Type B pancreatic cell (in vitro differentiated cells): ENCODE data around the gene APEX1. TPM values are rescaled to one million over a fixed set of nuclear protein-coding genes. Genes with fewer than 3 reads are reported as not detected.
A peak's percentile ranks its signal among the peaks of the same experiment; 100 is the strongest.

ENCODE experiments used
- DNase-seq: peaks from one replicate; pipeline ENCODE4 v3.0.0; 2021; ENCODE audit warnings: mixed read lengths; ENCODE audit not compliant: unreplicated experiment; ENCODE audit errors: extremely low spot score
- H3K27ac Mint-ChIP-seq: 2 replicates; pipeline ENCODE4 v1.8.0; 2021; ENCODE audit warnings: mild to moderate bottlenecking, mixed read lengths
- H3K27me3 Mint-ChIP-seq: 2 replicates; pipeline ENCODE4 v1.8.0; 2021; ENCODE audit warnings: mixed read lengths
- H3K36me3 Mint-ChIP-seq: 2 replicates; pipeline ENCODE4 v1.8.0; 2021; ENCODE audit warnings: mixed read lengths
- H3K4me1 Mint-ChIP-seq: one replicate; pipeline ENCODE4 v1.8.0; 2021; ENCODE audit warnings: mixed read lengths; ENCODE audit not compliant: unreplicated experiment
- H3K4me3 Mint-ChIP-seq: 2 replicates; pipeline ENCODE4 v1.8.0; 2021; ENCODE audit warnings: mild to moderate bottlenecking, mixed read lengths
- H3K9me3 Mint-ChIP-seq: 2 replicates; pipeline ENCODE4 v1.8.0; 2021; ENCODE audit warnings: mixed read lengths
- CTCF ChIP-seq: fragments of 200-600 bp; sonication (generic); conservative IDR thresholded peaks from 2 replicates; pipeline ENCODE4 v1.5.0; 2021; ENCODE audit warnings: antibody characterized with exemption, mild to moderate bottlenecking
- long read RNA-seq: library from polyadenylated mRNA; unstranded; transcript quantifications from one replicate; pipeline ENCODE4 v2.0.0, GENCODE V29; 2020
- total RNA-seq: library from RNA; stranded (reverse); gene quantifications from 2 replicates; pipeline ENCODE4 v1.2.1, GENCODE V29; 2021; ENCODE audit warnings: low replicate concordance

APEX1 gene
- 228 and 319 TPM in 2 replicates for total RNA-seq
- long read RNA-seq, transcript APEX1-216 (3 exons, 1,803 nt), result minor isoform, 29 of 719 reads
- long read RNA-seq, transcript APEX1-201 (5 exons, 1,484 nt), result major isoform, 462 of 719 reads
- long read RNA-seq, transcript APEX1-205 (4 exons, 1,603 nt), result minor isoform, 60 of 719 reads
- long read RNA-seq, transcript APEX1-210 (5 exons, 1,437 nt), result minor isoform, 85 of 719 reads
- long read RNA-seq, partial matches to known transcripts, result 10 of 719 reads
- long read RNA-seq, other reads (novel, unspliced or antisense), result 31 of 719 reads

DNA sequence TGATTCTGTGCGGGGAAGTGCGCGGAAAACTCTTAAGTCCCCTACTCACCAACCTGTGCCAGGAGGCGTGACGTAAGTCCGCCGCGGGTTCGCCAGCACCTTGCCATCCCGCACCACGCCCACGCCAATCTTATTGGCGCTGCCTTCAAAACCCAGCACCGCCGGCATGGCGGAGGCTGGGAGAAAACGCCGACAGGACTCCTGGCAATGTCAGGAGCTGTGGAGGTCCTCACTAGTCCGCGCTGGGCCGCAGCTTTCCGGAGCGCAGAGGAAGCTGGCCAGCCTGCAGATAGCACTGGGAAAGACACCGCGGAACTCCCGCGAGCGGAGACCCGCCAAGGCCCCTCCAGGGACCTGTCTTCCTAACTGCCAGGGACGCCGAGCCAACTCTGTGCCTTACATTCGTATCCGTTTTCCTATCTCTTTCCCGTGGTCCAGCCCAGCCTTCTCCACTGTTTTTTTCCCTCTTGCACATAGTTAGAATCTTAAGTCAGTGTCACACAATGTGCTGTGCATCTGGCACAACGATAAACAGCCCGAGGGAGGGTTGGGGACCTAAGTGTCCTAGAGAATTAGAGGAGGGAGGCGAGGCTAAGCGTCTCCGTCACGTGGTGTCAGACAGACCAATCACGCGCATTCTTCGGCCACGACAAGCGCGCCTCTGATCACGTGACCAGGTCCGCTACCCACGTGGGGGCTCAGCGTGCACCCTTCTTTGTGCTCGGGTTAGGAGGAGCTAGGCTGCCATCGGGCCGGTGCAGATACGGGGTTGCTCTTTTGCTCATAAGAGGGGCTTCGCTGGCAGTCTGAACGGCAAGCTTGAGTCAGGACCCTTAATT is at the start of gene APEX1, which contains the start of gene OSGEP:
APEX1 (plus strand) TSS at position 711 of the 839 bp plus-strand sequence. CDS start 420 bp downstream, outside the sequence.
OSGEP (minus strand) TSS at position 297 of the 839 bp plus-strand sequence; CDS start at position 168, 129 bp downstream.
- Mint-ChIP-seq H3K36me3 (peaks cover 20% of the 10 kb centered on the region), H3K9me3 (no peaks in the 10 kb centered on the region), H3K4me3 (no peak within 1 kb of the TSS), H3K27ac (no peak within 1 kb of the TSS), H3K27me3 (no peaks in the 10 kb centered on the region), H3K4me1 (peaks cover 6% of the 10 kb centered on the region)
- DNase-seq, result peak; percentile 97
- no peak for TF ChIP-seq CTCF

DNA sequence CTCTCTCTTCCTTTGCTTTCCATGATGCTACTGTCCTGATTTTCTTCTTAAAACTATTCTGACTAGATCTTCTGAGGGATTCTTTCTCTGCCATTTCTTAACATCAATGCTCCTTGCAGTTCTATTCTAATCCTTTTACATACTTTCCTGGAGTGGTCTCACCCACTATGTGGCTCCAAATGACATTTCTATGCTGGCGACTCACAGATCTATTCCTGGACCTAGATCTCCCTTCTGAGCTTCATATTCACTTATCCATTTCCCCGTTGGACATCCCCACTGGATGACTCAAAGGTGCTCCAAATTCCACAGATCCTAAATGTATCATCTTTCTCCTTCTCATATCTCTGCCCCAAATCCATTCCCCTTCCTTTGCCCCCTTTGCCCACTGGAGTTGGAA is 45.8 kb upstream of the APEX1 start:
- H3K27me3 Mint-ChIP-seq, result no peaks in the 10 kb centered on the region
- no peak for TF ChIP-seq CTCF
- H3K4me1 Mint-ChIP-seq, result peaks cover 16% of the 10 kb centered on the region
- H3K36me3 Mint-ChIP-seq, result peaks cover 22% of the 10 kb centered on the region
- H3K27ac Mint-ChIP-seq, result no peak overlapping the region
- H3K4me3 Mint-ChIP-seq, result no peak overlapping the region
- no peaks in the 10 kb centered on the region for H3K9me3 Mint-ChIP-seq
- no peak for DNase-seq

GRCh38 chr14:20412411-20412810 is 42.6 kb upstream of the APEX1 start:
- peak overlapping the region; percentile 93 for H3K4me3 Mint-ChIP-seq

DNA sequence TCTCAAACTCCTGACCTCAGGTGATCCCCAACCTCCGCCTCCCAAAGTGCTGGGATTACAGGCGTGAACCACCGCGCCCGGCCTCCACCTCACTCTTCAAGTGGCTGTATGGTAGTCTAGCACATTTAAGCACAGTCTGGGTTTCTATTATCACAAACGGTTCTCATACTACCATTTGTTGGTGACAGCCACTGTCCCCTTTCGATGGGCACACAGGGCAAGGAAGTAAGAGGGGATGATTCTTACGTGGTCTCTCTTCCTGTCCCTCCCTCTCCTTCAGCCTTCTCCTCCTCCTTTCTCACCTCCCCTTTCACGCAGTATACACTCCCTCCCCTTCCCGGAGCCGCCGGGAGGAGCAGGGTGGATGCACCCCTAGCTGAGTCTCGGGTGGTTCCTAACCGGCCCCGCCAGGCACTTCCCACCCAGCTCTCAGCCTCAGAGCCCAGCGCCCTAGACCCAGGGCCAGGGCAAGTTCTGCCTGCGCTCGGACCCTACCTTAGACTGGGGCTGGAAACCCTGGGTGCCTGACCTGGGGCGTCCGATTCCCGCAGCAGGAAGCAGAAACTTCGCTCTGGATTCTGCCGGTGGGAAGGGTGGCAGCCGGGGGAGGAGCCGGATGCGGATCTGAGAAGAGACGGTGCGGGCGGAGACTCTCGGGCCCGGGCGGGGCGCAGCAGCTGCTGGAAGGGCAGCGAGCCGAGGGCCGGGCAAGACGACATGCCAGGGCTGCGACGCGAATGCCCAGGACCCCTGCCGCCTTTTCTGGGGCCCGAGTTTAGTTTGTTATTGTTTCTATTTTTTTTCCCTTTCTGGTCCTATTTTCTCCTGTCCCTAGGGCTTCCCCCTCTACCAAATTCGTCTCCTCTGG is 41.9 kb upstream of the APEX1 start, which contains the start of gene TEP1:
TEP1 (minus strand) TSS at position 626 of the 868 bp plus-strand sequence. CDS start 5,062 bp downstream, outside the sequence.
- Mint-ChIP-seq H3K36me3 (no peaks in the 10 kb centered on the region), H3K4me1 (peaks cover 21% of the 10 kb centered on the region), H3K27ac (peak within 1 kb of the TSS; percentile 92), H3K4me3 (peak within 1 kb of the TSS; percentile 93), H3K27me3 (no peaks in the 10 kb centered on the region), H3K9me3 (no peaks in the 10 kb centered on the region)
- TF ChIP-seq CTCF, result no peak
- peak; percentile 84 for DNase-seq

More at GRCh38 chr14:20412411-20412810, 42.6 kb upstream of the APEX1 start:
- H3K27me3 Mint-ChIP-seq, result no peaks in the 10 kb centered on the region
- no peak for DNase-seq
- peak overlapping the region; percentile 92 for H3K27ac Mint-ChIP-seq
- H3K9me3 Mint-ChIP-seq, result no peaks in the 10 kb centered on the region
- peaks cover 21% of the 10 kb centered on the region for H3K4me1 Mint-ChIP-seq
- TF ChIP-seq CTCF, result no peak
- H3K36me3 Mint-ChIP-seq, result peaks cover 7% of the 10 kb centered on the region

- Mint-ChIP-seq H3K9me3 (no peaks in the 10 kb centered on the region), H3K36me3 (no peaks in the 10 kb centered on the region), H3K4me1 (peaks cover 21% of the 10 kb centered on the region), H3K27ac (peak overlapping the region; percentile 92), H3K27me3 (no peaks in the 10 kb centered on the region), H3K4me3 (peak overlapping the region; percentile 93)
- no peak for TF ChIP-seq CTCF
- no peak for DNase-seq
These were observed 41.3 kb upstream of the APEX1 start for GRCh38 chr14:20413744-20414082.
